Smooth muscle cell (in vitro differentiated cells): ENCODE measurements around the gene EXOC6. TPM values are rescaled to one million over a fixed set of nuclear protein-coding genes. Genes with fewer than 3 reads are reported as not detected.

ENCODE experiments used
- DNase-seq: peaks from one replicate; lab custom pipeline; 2025; ENCODE audit not compliant: unreplicated experiment; lab: John Stamatoyannopoulos, UW
- H2AFZ ChIP-seq: fragments of 200-600 bp; sonication (generic); 2 replicates; pipeline ENCODE4 v1.6.0; 2016; ENCODE audit warnings: antibody characterized with exemption, low read depth, mild to moderate bottlenecking
- H3F3A ChIP-seq: fragments of 200-600 bp; sonication (generic); 2 replicates; pipeline ENCODE4 v1.6.0; 2017; ENCODE audit warnings: antibody characterized with exemption, low read depth
- H3K27ac ChIP-seq: fragments of 200-600 bp; sonication (generic); 2 replicates; pipeline ENCODE4 v1.5.1; 2016; ENCODE audit warnings: low read depth, mild to moderate bottlenecking
- H3K27me3 ChIP-seq: fragments of 200-600 bp; sonication (generic); 2 replicates; pipeline ENCODE4 v1.6.1; 2016; ENCODE audit warnings: low read depth, mild to moderate bottlenecking
- H3K36me3 ChIP-seq: fragments of 200-600 bp; sonication (generic); 2 replicates; pipeline ENCODE4 v1.5.1; 2016; ENCODE audit warnings: low read depth
- H3K4me1 ChIP-seq: fragments of 200-600 bp; sonication (generic); 2 replicates; pipeline ENCODE4 v1.5.1; 2016; ENCODE audit warnings: low read depth
- H3K4me2 ChIP-seq: fragments of 200-600 bp; sonication (generic); 2 replicates; pipeline ENCODE4 v1.6.0; 2016; ENCODE audit warnings: mild to moderate bottlenecking
- H3K4me3 ChIP-seq: fragments of 200-600 bp; sonication (generic); 2 replicates; pipeline ENCODE4 v1.5.1; 2016; ENCODE audit warnings: mild to moderate bottlenecking
- H3K79me2 ChIP-seq: fragments of 200-600 bp; sonication (generic); 2 replicates; pipeline ENCODE4 v1.6.0; 2016; ENCODE audit warnings: low read depth, mild to moderate bottlenecking
- H3K9ac ChIP-seq: fragments of 200-600 bp; sonication (generic); 2 replicates; pipeline ENCODE4 v1.6.0; 2016; ENCODE audit warnings: low read depth
- H3K9me3 ChIP-seq: fragments of 200-600 bp; sonication (generic); replicated peaks from 2 replicates; pipeline ENCODE4 v1.5.1; 2016; ENCODE audit warnings: low read depth
- H4K20me1 ChIP-seq: fragments of 200-600 bp; sonication (generic); 2 replicates; pipeline ENCODE4 v1.6.0; 2016; ENCODE audit warnings: low read depth
- CTCF ChIP-seq: fragments of 200-600 bp; sonication (generic); IDR thresholded peaks from 2 replicates; pipeline ENCODE4 v1.5.1; 2017; ENCODE audit warnings: borderline replicate concordance, mild to moderate bottlenecking, antibody characterized with exemption; ENCODE audit not compliant: insufficient read depth, poor library complexity, severe bottlenecking
- WGBS: methylation state at CpG from one replicate; pipeline ENCODE4 v1.1.7; 2016; ENCODE audit warnings: low lambda C conversion rate; 5-methylcytosine and 5-hydroxymethylcytosine counted together
- polyA plus RNA-seq: library from polyadenylated mRNA; unstranded; fragments of >200 nt; fragmentation: Nextera tagmentation; extraction: Ambion mirVana; gene quantifications from 2 replicates; pipeline ENCODE4 v1.2.1, GENCODE V29; 2016
- total RNA-seq: library from RNA; depleted of rRNA; stranded (reverse); fragments of >200 nt; gene quantifications from 2 replicates; pipeline ENCODE4 v1.2.3, GENCODE V29; 2014

Gene EXOC6
- total and polyA plus RNA-seq, 2 experiments from 2014 or later, result 1.7 to 5.2 TPM

- TF ChIP-seq CTCF, result no peak
- no peaks in the 10 kb centered on the region for H4K20me1 ChIP-seq
Measured at GRCh38 chr10:92846854-92847201, 1.5 kb upstream of the EXOC6 start.

GRCh38 chr10:92847202-92847864, 987 bp upstream of the EXOC6 start:
- Histone ChIP-seq H3K4me3 (peak overlapping the region; percentile 92), H3K27ac (peak overlapping the region; percentile 47), H3K9ac (no peak overlapping the region), H3K4me2 (peak overlapping the region; percentile 94), H3K4me1 (no peaks in the 10 kb centered on the region), H4K20me1 (no peaks in the 10 kb centered on the region), H3K9me3 (no peaks in the 10 kb centered on the region), H2AFZ (no peak overlapping the region), H3K79me2 (no peaks in the 10 kb centered on the region), H3K27me3 (no peaks in the 10 kb centered on the region), H3F3A (no peaks in the 10 kb centered on the region), H3K36me3 (no peaks in the 10 kb centered on the region)
- WGBS, result 46% methylated on average over 4 of the region's 4 CpGs
- no peak for DNase-seq
- no peak for TF ChIP-seq CTCF

More at GRCh38 chr10:92846854-92847201, 1.5 kb upstream of the EXOC6 start:
- DNase-seq, result no peak
- Histone ChIP-seq H3K4me1 (no peaks in the 10 kb centered on the region), H3F3A (no peaks in the 10 kb centered on the region), H3K27ac (peak overlapping the region; percentile 47), H3K27me3 (no peaks in the 10 kb centered on the region), H2AFZ (no peak overlapping the region), H3K9ac (no peak overlapping the region), H3K36me3 (no peaks in the 10 kb centered on the region), H3K79me2 (no peaks in the 10 kb centered on the region), H3K9me3 (no peaks in the 10 kb centered on the region), H3K4me3 (no peak overlapping the region), H3K4me2 (no peak overlapping the region)
- WGBS, result 64% methylated on average over 2 of the region's 2 CpGs

- Histone ChIP-seq H4K20me1 (no peaks in the 10 kb centered on the region), H2AFZ (peak overlapping the region; percentile 95), H3K36me3 (no peaks in the 10 kb centered on the region), H3K4me3 (peak overlapping the region; percentile 92), H3K9ac (no peak overlapping the region), H3K79me2 (no peaks in the 10 kb centered on the region), H3K4me1 (no peaks in the 10 kb centered on the region), H3F3A (no peaks in the 10 kb centered on the region), H3K4me2 (peak overlapping the region; percentile 94), H3K27ac (peak overlapping the region; percentile 47), H3K9me3 (no peaks in the 10 kb centered on the region), H3K27me3 (no peaks in the 10 kb centered on the region)
- no peak for TF ChIP-seq CTCF
- WGBS, result 12% methylated on average over 13 of the region's 32 CpGs
- no peak for DNase-seq
Measured at GRCh38 chr10:92848037-92848440, 281 bp upstream of the EXOC6 start.

GRCh38 chr10:92849234-92849525, 860 bp downstream of the EXOC6 start:
- Histone ChIP-seq H4K20me1 (no peaks in the 10 kb centered on the region), H3K9ac (peak overlapping the region; percentile 66), H3K27me3 (no peaks in the 10 kb centered on the region), H3K4me3 (peak overlapping the region; percentile 92), H3F3A (no peaks in the 10 kb centered on the region), H3K4me2 (peak overlapping the region; percentile 99), H3K4me1 (no peaks in the 10 kb centered on the region), H3K79me2 (no peaks in the 10 kb centered on the region), H2AFZ (peak overlapping the region; percentile 98), H3K9me3 (no peaks in the 10 kb centered on the region), H3K36me3 (no peaks in the 10 kb centered on the region), H3K27ac (no peak overlapping the region)
- TF ChIP-seq CTCF, result no peak
- DNase-seq, result no peak
- WGBS, result 12% methylated on average over 7 of the region's 7 CpGs
